ENCODE measurements around the gene TM9SF1.

TM9SF1 gene

DNA sequence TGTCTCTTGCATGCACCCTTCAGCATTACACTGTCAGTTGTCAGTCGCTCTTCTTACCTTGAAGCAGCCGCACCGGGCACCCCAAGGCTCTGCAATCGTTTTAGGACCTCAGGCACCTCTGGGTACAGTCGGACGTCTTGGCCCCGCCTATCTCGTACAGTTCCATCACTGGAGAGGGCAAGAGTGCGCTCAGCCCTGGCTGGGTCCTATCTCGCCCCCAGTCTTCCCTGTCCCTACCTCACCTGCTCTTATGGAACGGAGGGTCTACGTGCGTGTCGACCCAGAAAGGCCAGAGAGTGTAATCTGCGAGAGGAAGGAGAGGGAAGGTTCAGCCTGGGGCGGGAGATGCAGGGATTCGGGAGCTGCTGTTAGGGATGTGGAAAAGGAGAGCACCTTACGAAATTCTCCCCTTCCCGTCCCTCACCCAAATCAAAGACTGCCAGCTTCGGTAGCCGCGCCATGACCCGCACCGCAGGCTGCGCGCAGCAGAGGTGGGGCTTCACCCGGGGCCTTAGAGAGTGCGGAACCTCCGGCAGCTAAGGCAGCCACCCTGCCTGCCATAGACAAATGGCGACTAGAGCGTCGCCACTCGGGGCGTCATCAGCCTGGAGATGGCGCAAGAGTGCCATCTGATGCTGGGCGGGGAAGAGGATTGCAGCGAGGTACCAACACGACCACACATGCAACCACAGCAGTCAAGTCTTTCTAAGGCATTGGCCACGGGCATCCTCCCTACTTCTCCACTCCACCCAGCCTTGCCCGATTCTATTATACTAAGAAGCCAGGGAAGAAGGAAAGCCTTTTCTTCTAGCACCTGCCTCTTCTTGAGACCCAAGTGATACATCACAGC is 20.5 kb upstream of the TM9SF1 start, which contains the start of gene MDP1:
Gene MDP1, minus strand, starts transcription at position 572 of the 850 bp plus-strand sequence. Its CDS starts 111 bp downstream, at position 461.
- peak; percentile 91 for DNase-seq (ENCODE audit: extremely low spot score)
- ChIA-PET CTCF (interaction anchor here (0.7 to 5.2 kb wide), 37 partner anchors 9 to 216 kb away, joined by 3 to 42 read pairs (median 7); partner anchors contain the start of genes CIDEB, DHRS1, GMPR2 and IPO4), POLR2A (interaction anchor here (0.6 to 0.9 kb wide), 4 partner anchors 15 to 279 kb away, joined by 3 to 6 read pairs (median 4); partner anchors contain the start of gene TINF2)
- TF ChIP-seq, protein P1, sequence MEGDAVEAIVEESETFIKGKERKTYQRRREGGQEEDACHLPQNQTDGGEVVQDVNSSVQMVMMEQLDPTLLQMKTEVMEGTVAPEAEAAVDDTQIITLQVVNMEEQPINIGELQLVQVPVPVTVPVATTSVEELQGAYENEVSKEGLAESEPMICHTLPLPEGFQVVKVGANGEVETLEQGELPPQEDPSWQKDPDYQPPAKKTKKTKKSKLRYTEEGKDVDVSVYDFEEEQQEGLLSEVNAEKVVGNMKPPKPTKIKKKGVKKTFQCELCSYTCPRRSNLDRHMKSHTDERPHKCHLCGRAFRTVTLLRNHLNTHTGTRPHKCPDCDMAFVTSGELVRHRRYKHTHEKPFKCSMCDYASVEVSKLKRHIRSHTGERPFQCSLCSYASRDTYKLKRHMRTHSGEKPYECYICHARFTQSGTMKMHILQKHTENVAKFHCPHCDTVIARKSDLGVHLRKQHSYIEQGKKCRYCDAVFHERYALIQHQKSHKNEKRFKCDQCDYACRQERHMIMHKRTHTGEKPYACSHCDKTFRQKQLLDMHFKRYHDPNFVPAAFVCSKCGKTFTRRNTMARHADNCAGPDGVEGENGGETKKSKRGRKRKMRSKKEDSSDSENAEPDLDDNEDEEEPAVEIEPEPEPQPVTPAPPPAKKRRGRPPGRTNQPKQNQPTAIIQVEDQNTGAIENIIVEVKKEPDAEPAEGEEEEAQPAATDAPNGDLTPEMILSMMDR (IDR thresholded peaks at IDR 0.05; ENCODE audit: control extremely low read depth, extremely low read depth, low read depth, missing control alignments), result peak; percentile 97

DNA sequence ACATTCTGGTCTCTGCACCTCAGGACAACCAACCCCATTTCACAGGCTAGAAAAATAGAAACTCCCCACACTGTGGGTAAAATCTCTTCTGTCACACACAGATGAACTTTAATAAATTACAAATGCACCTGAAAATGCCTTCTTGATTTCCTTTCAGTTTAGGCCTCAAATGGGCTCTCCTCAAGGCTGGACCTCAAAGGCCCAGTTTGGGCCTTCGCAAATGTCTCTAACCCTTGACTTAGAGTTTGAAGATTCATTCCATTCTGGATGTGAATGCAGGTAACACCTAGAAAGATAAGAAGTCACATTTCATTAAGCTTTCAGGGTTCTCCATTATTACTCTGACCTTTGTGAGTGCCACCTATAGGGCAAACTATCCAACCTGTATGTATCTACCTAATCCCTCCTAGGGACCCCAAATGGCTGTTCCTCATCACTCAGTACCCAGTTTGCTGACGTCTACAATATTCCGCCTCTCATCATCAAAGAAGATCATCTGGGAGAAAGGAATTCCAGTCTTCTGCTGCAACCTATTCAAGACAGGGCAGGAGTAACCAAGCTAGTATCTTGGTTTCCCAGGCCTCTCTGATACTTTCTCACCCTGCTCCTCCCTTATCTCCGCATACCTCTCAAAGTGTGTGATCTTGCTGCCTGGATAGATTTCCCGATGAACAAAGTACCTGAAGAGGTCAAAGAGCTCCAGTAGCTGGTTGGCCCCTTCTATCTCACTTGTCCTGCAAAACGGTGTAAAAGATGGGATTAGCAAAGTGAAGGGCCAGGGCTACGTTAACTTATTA is 18.8 kb upstream of the TM9SF1 start:
- no peak for DNase-seq (ENCODE audit: extremely low spot score)
- TF ChIP-seq, protein P1 (IDR thresholded peaks at IDR 0.05; ENCODE audit: control extremely low read depth, extremely low read depth, low read depth, missing control alignments), result no peak
- ChIA-PET CTCF (interaction anchor here (0.7 to 5.2 kb wide), 19 partner anchors 8 to 123 kb away, joined by 3 to 42 read pairs (median 5); partner anchors contain the start of genes CIDEB, DHRS1, IRF9 and NOP9), POLR2A (interaction anchor here (0.6 to 2.0 kb wide), 11 partner anchors 15 to 216 kb away, joined by 3 to 14 read pairs (median 4); partner anchors contain the start of genes CBLN3, EMC9, IRF9 and KHNYN)

DNA sequence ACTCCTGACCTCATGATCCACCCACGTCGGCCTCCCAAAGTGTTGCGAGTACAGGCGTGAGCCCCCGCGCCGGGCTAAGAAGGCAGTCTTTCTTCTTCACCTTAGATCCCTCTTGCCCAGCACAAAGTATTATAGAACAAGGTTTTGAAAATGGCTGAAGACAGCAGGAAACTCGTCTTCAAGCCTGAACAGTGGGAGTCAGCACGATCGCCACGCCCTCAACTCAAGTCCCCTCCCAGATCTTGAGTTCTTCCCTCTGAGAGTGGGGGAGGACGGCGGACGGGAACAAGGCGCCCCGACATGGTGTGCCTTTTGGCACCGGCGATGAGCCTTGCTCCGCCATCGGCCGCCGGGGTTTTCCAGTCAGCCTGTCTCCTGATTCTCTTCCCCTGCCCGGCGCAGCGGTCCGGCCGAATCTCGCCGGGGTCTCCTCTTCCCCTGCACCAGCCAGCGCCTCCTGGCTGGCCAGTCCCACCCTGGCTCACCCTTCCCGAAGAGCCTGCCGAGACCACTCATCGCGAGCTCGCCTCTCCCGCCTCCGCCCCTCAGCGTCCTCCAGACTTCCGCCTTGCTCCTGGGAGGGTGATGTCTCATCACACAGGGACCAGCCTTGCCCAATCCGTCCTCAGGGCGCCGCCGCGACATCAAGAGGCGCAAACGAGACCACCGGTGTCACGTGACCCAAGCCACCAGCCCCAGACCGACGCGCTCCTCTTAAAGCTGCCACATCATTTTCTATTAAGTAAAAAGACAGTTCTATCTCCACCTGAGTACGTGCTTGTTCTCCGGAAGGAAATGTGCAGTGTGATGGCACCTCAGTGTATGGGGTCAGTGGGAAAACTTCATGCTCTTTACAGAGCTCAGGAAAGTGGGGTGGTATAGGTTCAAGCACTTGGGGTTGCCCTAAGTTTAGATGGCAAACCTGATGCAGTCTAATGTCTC is 18.0 kb upstream of the TM9SF1 start, which contains the start of gene CHMP4A:
Gene CHMP4A, minus strand, starts transcription at position 565 of the 942 bp plus-strand sequence. Its CDS starts 49 bp downstream, at position 516.
- POLR2A ChIA-PET, result interaction anchor here (0.6 to 2.0 kb wide), 9 partner anchors 17 to 216 kb away, joined by 3 to 14 read pairs (median 3); partner anchors contain the start of genes CBLN3, EMC9, IRF9 and KHNYN
- CTCF ChIA-PET, result interaction anchor here (0.7 to 5.2 kb wide), 15 partner anchors 9 to 218 kb away, joined by 3 to 42 read pairs (median 5); partner anchors contain the start of genes CIDEB, IRF9, PSME1 and RABGGTA

DNA sequence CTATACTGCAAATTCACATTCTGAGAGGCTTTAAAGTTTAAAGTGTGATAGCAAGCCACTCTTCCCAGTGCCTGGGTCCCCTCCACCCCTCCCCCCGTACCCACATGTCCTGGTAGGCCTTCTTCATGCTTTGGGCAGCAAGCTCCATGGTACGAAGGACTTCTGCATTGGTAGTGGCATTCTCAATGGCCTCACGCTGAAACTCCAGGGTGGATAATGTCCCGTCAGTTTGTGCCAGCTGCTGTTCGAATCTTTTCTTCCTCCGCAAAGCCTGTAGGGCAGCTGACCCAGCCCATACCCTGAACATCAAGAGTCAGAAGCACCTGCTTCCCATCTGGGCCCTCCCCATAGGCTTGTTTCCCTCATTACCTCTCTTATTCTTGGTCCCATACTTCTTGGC is 16.1 kb upstream of the TM9SF1 start:
- DNase-seq (ENCODE audit: extremely low spot score), result no peak
- CTCF ChIA-PET, result interaction anchor here (1.0 to 5.2 kb wide), 9 partner anchors 9 to 220 kb away, joined by 3 to 42 read pairs (median 4); partner anchors contain the start of genes CIDEB, IRF9, LTB4R2 and TINF2
- POLR2A ChIA-PET, result no interaction called here
- TF ChIP-seq, protein P1 (IDR thresholded peaks at IDR 0.05; ENCODE audit: control extremely low read depth, extremely low read depth, low read depth, missing control alignments), result no peak

More for the DNA sequence above, 18.0 kb upstream of the TM9SF1 start, which contains the start of gene CHMP4A:
- TF ChIP-seq, protein P1 (IDR thresholded peaks at IDR 0.05; ENCODE audit: control extremely low read depth, extremely low read depth, low read depth, missing control alignments), result peak; percentile 8
- peak; percentile 97 for DNase-seq (ENCODE audit: extremely low spot score)

DNA sequence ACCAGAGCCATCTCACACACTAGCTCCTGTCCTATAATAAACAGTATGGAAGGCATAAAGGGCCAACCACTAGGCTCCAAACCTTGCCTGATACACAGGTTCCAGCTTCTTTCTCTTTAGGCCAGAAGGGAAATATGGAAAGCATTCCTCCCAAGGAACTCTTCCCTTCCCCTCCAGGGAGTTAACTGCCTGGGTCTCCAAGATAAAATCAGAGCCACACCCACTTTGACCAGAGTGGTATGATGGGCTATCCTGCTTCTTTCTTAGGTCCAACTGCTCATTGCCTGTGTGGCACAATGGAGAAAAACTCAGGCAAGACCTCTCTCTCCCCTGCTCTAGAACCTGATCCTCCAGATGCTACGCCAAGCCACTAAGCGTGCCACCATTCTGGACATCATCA is 12.4 kb upstream of the TM9SF1 start:
- ChIA-PET CTCF (interaction anchor here (0.6 to 2.4 kb wide), 4 partner anchors 8 to 46 kb away, joined by 3 to 17 read pairs (median 4); partner anchors contain the start of genes IRF9, MDP1 and TM9SF1), POLR2A (interaction anchor here (0.6 to 0.7 kb wide), 2 partner anchors 64 to 136 kb away, joined by 3 read pairs; partner anchors contain the start of genes CPNE6 and RABGGTA)
- no peak for DNase-seq (ENCODE audit: extremely low spot score)
- TF ChIP-seq, protein P1 (IDR thresholded peaks at IDR 0.05; ENCODE audit: control extremely low read depth, extremely low read depth, low read depth, missing control alignments), result no peak
